Gastroesophageal sphincter (tissue), 4 donors: Measurements from ENCODE around the gene PARM1. TPM values are rescaled to one million over a fixed set of nuclear protein-coding genes. Genes with fewer than 3 reads are reported as not detected.

ENCODE experiments used
- ATAC-seq: fragments of 150-250 bp; one replicate; pipeline ENCODE4 v1.9.1; 2016; ENCODE audit warnings: mild to moderate bottlenecking, moderate library complexity
- H3K27ac ChIP-seq, 4 donors: fragments of 200-600 bp; sonication (generic) in 3 of 4; 1 replicate in 3 of 4; 2 replicates in 1 of 4; pipeline ENCODE4 v1.5.1; 2016 to 2019
- H3K27me3 ChIP-seq: fragments of 200-600 bp; sonication (generic); one replicate; pipeline ENCODE4 v1.5.1; 2019
- H3K36me3 ChIP-seq, 2 donors: fragments of 200-600 bp; sonication (generic); one replicate each; pipeline ENCODE4 v1.5.1; 2019; ENCODE audit warnings: control low read depth in 1 of 2
- H3K4me1 ChIP-seq, 3 donors: fragments of 200-600 bp; sonication (generic); 1 replicate in 2 of 3; 2 replicates in 1 of 3; pipeline ENCODE4 v1.5.1; 2016 to 2019; ENCODE audit warnings: control low read depth in 2 of 3
- H3K4me3 ChIP-seq, 2 donors: fragments of 200-600 bp; sonication (generic); one replicate each; pipeline ENCODE4 v1.5.1; 2019; ENCODE audit warnings: mild to moderate bottlenecking in 1 of 2, moderate library complexity in 1 of 2
- H3K9me3 ChIP-seq, 3 donors: fragments of 200-600 bp; sonication (generic); one replicate each; pipeline ENCODE4 v1.5.1; 2017 to 2019; ENCODE audit warnings: control low read depth in 2 of 3
- EP300 ChIP-seq: sonication (generic); formaldehyde crosslinking; IDR thresholded peaks from one replicate; pipeline ENCODE4 v1.6.1; 2017; ENCODE audit warnings: antibody characterized with exemption, mild to moderate bottlenecking
- POLR2A ChIP-seq, 2 donors: fragments of 450-650 bp; IDR thresholded peaks; one replicate each; pipeline ENCODE4 v1.6.1; 2017; ENCODE audit warnings: antibody characterized with exemption in 2 of 2, mild to moderate bottlenecking in 2 of 2, moderate library complexity in 1 of 2
- POLR2AphosphoS5 ChIP-seq: sonication (generic); formaldehyde crosslinking; IDR thresholded peaks from one replicate; pipeline ENCODE4 v1.6.1; 2017; ENCODE audit warnings: antibody characterized with exemption
- WGBS, 2 donors: methylation state at CpG; one replicate each; pipeline ENCODE4 v1.1.5; 2018; ENCODE audit warnings: low coverage in 1 of 2; 5-methylcytosine and 5-hydroxymethylcytosine counted together
- total RNA-seq, 4 donors: library from RNA; depleted of rRNA; stranded (reverse); fragments of >200 nt; gene quantifications; one replicate each; pipeline ENCODE4 v1.1.0, GENCODE V29; 2016
- TF ChIP-seq, protein P1 (sequence below), 4 experiments: fragments of 200-600 bp in 2 of 4; fragments of 450-650 bp in 2 of 4; sonication (generic) in 1 of 4; IDR thresholded peaks; one replicate each; pipeline ENCODE4 v1.5.1; 2017 to 2019; ENCODE audit warnings: antibody characterized with exemption in 4 of 4, mild to moderate bottlenecking in 2 of 4, moderate library complexity in 2 of 4

PARM1 gene
- total RNA-seq, 4 donors from 2014 or later = 17.7 to 24.1 (median 21.4) TPM

GRCh38 chr4:75003979-75004378, 71.1 kb downstream of the PARM1 start:
- Histone ChIP-seq H3K27ac (no peak overlapping the region), H3K4me3 (no peak overlapping the region), H3K27me3 (no peaks in the 10 kb centered on the region), H3K4me1 (peaks cover 0 to 8% (median 0%) of the 10 kb centered on the region in 3 donors), H3K36me3 (no peaks in the 10 kb centered on the region), H3K9me3 (peaks cover 0 to 9% (median 0%) of the 10 kb centered on the region in 3 donors)
- ATAC-seq = no peak
- TF ChIP-seq POLR2A (IDR thresholded peaks at IDR 0.05) (no peak), POLR2AphosphoS5 (no peak), EP300 (no peak)
- TF ChIP-seq, protein P1, sequence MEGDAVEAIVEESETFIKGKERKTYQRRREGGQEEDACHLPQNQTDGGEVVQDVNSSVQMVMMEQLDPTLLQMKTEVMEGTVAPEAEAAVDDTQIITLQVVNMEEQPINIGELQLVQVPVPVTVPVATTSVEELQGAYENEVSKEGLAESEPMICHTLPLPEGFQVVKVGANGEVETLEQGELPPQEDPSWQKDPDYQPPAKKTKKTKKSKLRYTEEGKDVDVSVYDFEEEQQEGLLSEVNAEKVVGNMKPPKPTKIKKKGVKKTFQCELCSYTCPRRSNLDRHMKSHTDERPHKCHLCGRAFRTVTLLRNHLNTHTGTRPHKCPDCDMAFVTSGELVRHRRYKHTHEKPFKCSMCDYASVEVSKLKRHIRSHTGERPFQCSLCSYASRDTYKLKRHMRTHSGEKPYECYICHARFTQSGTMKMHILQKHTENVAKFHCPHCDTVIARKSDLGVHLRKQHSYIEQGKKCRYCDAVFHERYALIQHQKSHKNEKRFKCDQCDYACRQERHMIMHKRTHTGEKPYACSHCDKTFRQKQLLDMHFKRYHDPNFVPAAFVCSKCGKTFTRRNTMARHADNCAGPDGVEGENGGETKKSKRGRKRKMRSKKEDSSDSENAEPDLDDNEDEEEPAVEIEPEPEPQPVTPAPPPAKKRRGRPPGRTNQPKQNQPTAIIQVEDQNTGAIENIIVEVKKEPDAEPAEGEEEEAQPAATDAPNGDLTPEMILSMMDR (IDR thresholded peaks at IDR 0.05) = no peak

GRCh38 chr4:75004755-75005668, 72.1 kb downstream of the PARM1 start:
- no peak for ATAC-seq
- Histone ChIP-seq H3K27ac (no peak overlapping the region), H3K4me3 (no peak overlapping the region)

GRCh38 chr4:75005727-75006126, 72.8 kb downstream of the PARM1 start:
- Histone ChIP-seq H3K36me3 (no peaks in the 10 kb centered on the region), H3K4me3 (no peak overlapping the region), H3K9me3 (peaks cover 0 to 9% (median 0%) of the 10 kb centered on the region in 3 donors), H3K4me1 (peaks cover 0 to 8% (median 0%) of the 10 kb centered on the region in 3 donors), H3K27ac (no peak overlapping the region), H3K27me3 (no peaks in the 10 kb centered on the region)
- 71% methylated on average over 1 of the region's 1 CpG; no CpG with 5 or more reads in 1 of the 2 donors for WGBS, 2 donors
- no peak for ATAC-seq
- TF ChIP-seq, protein P1 (IDR thresholded peaks at IDR 0.05) = no peak
- TF ChIP-seq POLR2AphosphoS5 = no peak
- TF ChIP-seq EP300 = no peak
- TF ChIP-seq POLR2A (IDR thresholded peaks at IDR 0.05) = no peak

More at GRCh38 chr4:75004755-75005668, 72.1 kb downstream of the PARM1 start:
- Histone ChIP-seq H3K4me1 (peaks cover 0 to 8% (median 0%) of the 10 kb centered on the region in 3 donors), H3K9me3 (peaks cover 0 to 9% (median 0%) of the 10 kb centered on the region in 3 donors), H3K36me3 (no peaks in the 10 kb centered on the region), H3K27me3 (no peaks in the 10 kb centered on the region)
- 61 to 92% methylated on average over 3 to 6 of the region's 9 CpGs for WGBS, 2 donors
- TF ChIP-seq POLR2A (IDR thresholded peaks at IDR 0.05) (no peak), EP300 (no peak), POLR2AphosphoS5 (no peak)
- TF ChIP-seq, protein P1 (IDR thresholded peaks at IDR 0.05) = no peak

DNA sequence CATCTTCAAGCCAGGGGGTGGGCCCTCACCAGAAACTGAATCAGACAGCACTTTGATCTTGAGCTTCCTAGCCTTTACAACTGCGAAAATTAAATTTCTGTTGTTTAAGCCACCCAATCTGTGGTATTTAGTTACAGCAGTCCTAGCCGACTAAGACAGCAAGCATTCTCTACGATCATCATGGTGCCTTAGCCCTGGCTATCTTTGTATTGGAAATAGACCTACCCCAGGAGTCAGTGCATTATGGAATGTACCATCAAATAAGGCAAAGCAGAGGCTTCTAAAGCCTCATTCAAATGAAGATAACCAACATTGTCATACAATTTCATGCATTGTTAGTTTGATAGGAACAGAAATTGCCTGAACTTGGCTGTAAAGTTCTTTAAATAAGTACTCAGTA, 75.0 kb downstream of the PARM1 start:
- Histone ChIP-seq H3K36me3 (peaks cover 0 to 7% of the 10 kb centered on the region in 2 donors), H3K27me3 (no peaks in the 10 kb centered on the region), H3K4me1 (no peaks in the 10 kb centered on the region), H3K9me3 (peaks cover 0 to 9% (median 0%) of the 10 kb centered on the region in 3 donors), H3K4me3 (no peak overlapping the region), H3K27ac (no peak overlapping the region)
- 93 to 94% methylated on average over 3 of the region's 3 CpGs for WGBS, 2 donors
- TF ChIP-seq EP300 (no peak), POLR2AphosphoS5 (no peak), POLR2A (IDR thresholded peaks at IDR 0.05) (no peak)
- TF ChIP-seq, protein P1 (IDR thresholded peaks at IDR 0.05) = no peak
- no peak for ATAC-seq

GRCh38 chr4:75009138-75009537, 76.2 kb downstream of the PARM1 start:
- peaks cover 0 to 9% (median 0%) of the 10 kb centered on the region in 3 donors for H3K9me3 ChIP-seq
- WGBS, 2 donors = 75 to 88% methylated on average over 1 of the region's 1 CpG
- no peak overlapping the region for H3K27ac ChIP-seq
- H3K4me3 ChIP-seq = no peak overlapping the region
- TF ChIP-seq EP300 = no peak
- no peak for TF ChIP-seq POLR2A (IDR thresholded peaks at IDR 0.05)
- TF ChIP-seq, protein P1 (IDR thresholded peaks at IDR 0.05) = no peak
- no peak for TF ChIP-seq POLR2AphosphoS5
- ATAC-seq = no peak
- peaks cover 0 to 13% of the 10 kb centered on the region in 2 donors for H3K36me3 ChIP-seq
- H3K27me3 ChIP-seq = no peaks in the 10 kb centered on the region
- H3K4me1 ChIP-seq = no peaks in the 10 kb centered on the region
